HepG2 (cell line): ENCODE measurements around the gene PRRC2A. TPM values are rescaled to one million over a fixed set of nuclear protein-coding genes. Genes with fewer than 3 reads are reported as not detected.

Experiments
- ATAD3A ChIP-seq: sonication (generic); formaldehyde crosslinking; IDR thresholded peaks from 2 replicates; pipeline ENCODE4 v1.4.0; 2020; ENCODE audit warnings: missing genetic modification reagents
- CBFB ChIP-seq: sonication (generic); formaldehyde crosslinking; IDR thresholded peaks from 2 replicates; pipeline ENCODE4 v1.4.0; 2020; ENCODE audit warnings: missing genetic modification reagents
- CENPT ChIP-seq: sonication (generic); formaldehyde crosslinking; IDR thresholded peaks from 2 replicates; pipeline ENCODE4 v1.8.0; 2022; ENCODE audit warnings: low read depth, mild to moderate bottlenecking, moderate library complexity, missing genetic modification reagents
- HDAC2 ChIP-seq: sonication (generic); formaldehyde crosslinking; IDR thresholded peaks from 2 replicates; pipeline ENCODE4 v1.4.0; 2020; ENCODE audit warnings: missing genetic modification reagents
- IKZF4 ChIP-seq: sonication (generic); formaldehyde crosslinking; IDR thresholded peaks from 2 replicates; pipeline ENCODE4 v1.5.1; 2020; ENCODE audit warnings: borderline replicate concordance, mild to moderate bottlenecking, low read depth, missing genetic modification reagents; ENCODE audit errors: not compliant biosample characterization
- NKX3-1 ChIP-seq: sonication (generic); formaldehyde crosslinking; IDR thresholded peaks from 2 replicates; pipeline ENCODE4 v1.5.0; 2020; ENCODE audit warnings: missing genetic modification reagents
- REL ChIP-seq: sonication (generic); formaldehyde crosslinking; conservative IDR thresholded peaks from 2 replicates; pipeline ENCODE4 v1.8.0; 2022; ENCODE audit warnings: mild to moderate bottlenecking, missing genetic modification reagents, moderate library complexity
- ZBTB7B ChIP-seq: sonication (generic); formaldehyde crosslinking; IDR thresholded peaks from 2 replicates; pipeline ENCODE4 v1.4.0; 2020; ENCODE audit warnings: missing genetic modification reagents
- ZFP82 ChIP-seq: sonication (generic); formaldehyde crosslinking; IDR thresholded peaks from 2 replicates; pipeline ENCODE4 v1.5.1; 2020; ENCODE audit warnings: mild to moderate bottlenecking, missing genetic modification reagents, borderline replicate concordance
- ZFYVE20 ChIP-seq: sonication (generic); formaldehyde crosslinking; IDR thresholded peaks from 2 replicates; pipeline ENCODE4 v1.8.0; 2023; ENCODE audit warnings: low read depth, mild to moderate bottlenecking, moderate library complexity, missing genetic modification reagents, borderline replicate concordance
- polyA plus RNA-seq, 8 experiments: library from polyadenylated mRNA; depleted of rRNA in 3 of 8; stranded (reverse) in 7 of 8; unstranded in 1 of 8; fragments of >200 nt; fragmentation: Illumina TruSeq in 4 of 8; extraction: Trizol in 4 of 8; gene quantifications; 2 replicates each; pipeline versions ENCODE4 v1.2.1 to v1.2.3, GENCODE V29; 2011 to 2016; ENCODE audit warnings: low read depth in 4 of 8, missing spikeins in 1 of 8, mixed read lengths in 1 of 8; ENCODE audit not compliant: insufficient read depth in 1 of 8
- total RNA-seq, 5 experiments: library from RNA; depleted of rRNA; stranded (reverse); fragments of >200 nt; fragmentation: Illumina TruSeq; extraction: Trizol; gene quantifications; 2 replicates each; pipeline ENCODE4 v1.2.3, GENCODE V29; 2016; ENCODE audit warnings: low read depth in 1 of 5
- TF ChIP-seq, protein P1 (sequence below): IDR thresholded peaks from 2 replicates; pipeline ENCODE4 v1.6.1; 2016; ENCODE audit warnings: missing biosample characterization, missing genetic modification reagents, low read depth
- TF ChIP-seq, protein P2 (sequence below): sonication (generic); formaldehyde crosslinking; IDR thresholded peaks from 2 replicates; pipeline ENCODE4 v1.5.1; 2020; ENCODE audit warnings: mild to moderate bottlenecking, missing genetic modification reagents, borderline replicate concordance
- TF ChIP-seq, protein P3 (sequence below): sonication (generic); formaldehyde crosslinking; IDR thresholded peaks from 2 replicates; pipeline ENCODE4 v1.4.0; 2020; ENCODE audit warnings: missing genetic modification reagents
- TF ChIP-seq, protein P4 (sequence below): sonication (generic); formaldehyde crosslinking; IDR thresholded peaks from 2 replicates; pipeline ENCODE4 v1.5.0; 2020; ENCODE audit warnings: missing genetic modification reagents
- TF ChIP-seq, protein P5 (sequence below): sonication (generic); formaldehyde crosslinking; IDR thresholded peaks from 2 replicates; pipeline ENCODE4 v1.4.0; 2020; ENCODE audit warnings: mild to moderate bottlenecking, missing genetic modification reagents
- TF ChIP-seq, protein P6 (sequence below): sonication (generic); formaldehyde crosslinking; IDR thresholded peaks from 2 replicates; pipeline ENCODE4 v1.9.0; 2021; ENCODE audit warnings: missing genetic modification reagents, borderline replicate concordance

Gene PRRC2A
- total and polyA plus RNA-seq, 2 of the 13 experiments (the other 11 are each of a cell fraction or from before 2014, with no cell fraction given) = 38.9 to 47.4 TPM

DNA sequence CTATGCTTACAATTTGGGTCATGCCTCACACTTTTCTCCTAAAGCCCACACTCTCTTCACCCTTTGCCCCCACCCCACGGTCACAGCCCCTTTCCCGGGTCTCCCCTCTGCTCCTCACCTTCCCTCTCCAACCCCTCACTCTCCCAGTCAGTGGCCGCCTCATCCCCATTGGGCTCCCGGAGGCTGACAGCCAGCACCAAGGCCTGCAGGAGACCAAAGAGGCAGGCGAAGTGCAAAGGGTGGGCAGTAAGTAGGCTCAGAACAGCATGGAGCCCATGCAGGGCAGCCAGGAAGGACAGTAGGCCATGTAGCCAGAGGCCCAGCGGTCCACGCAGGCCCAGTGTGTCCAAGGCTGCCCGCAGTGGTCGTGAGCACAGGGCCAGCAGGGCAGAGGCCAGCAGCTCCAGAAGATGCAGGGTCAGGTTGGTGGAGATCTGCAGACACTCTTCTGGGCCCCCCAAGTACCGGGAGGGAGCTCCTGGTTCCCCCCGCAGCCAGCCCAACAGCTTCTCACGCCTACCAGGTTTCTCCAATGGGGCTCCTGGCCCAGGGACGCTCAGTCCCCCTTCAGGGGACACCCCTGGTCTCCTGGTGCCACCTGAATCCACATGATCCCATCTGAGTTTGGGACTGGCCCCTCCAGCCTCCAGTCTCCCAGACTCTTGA lies 38.6 kb downstream of the PRRC2A start (continued):
- TF ChIP-seq ZFYVE20 = no peak
- peak; percentile 35; the same call in 1 of the 2 replicates for TF ChIP-seq ATAD3A (CRISPR knock-in tag)
- TF ChIP-seq, protein P1, sequence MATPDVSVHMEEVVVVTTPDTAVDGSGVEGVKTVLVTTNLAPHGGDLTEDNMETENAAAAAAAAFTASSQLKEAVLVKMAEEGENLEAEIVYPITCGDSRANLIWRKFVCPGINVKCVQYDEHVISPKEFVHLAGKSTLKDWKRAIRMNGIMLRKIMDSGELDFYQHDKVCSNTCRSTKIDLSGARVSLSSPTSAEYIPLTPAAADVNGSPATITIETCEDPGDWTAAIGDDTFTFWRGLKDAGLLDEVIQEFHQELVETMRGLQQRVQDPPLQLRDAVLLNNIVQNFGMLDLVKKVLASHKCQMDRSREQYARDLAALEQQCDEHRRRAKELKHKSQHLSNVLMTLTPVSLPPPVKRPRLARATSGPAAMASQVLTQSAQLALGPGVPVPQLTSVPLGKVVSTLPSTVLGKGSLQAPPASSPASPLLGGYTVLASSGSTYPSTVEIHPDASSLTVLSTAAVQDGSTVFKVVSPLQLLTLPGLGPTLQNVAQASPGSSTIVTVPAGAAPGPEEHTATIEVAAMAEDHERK (CRISPR knock-in tag) = no peak
- TF ChIP-seq, protein P2, sequence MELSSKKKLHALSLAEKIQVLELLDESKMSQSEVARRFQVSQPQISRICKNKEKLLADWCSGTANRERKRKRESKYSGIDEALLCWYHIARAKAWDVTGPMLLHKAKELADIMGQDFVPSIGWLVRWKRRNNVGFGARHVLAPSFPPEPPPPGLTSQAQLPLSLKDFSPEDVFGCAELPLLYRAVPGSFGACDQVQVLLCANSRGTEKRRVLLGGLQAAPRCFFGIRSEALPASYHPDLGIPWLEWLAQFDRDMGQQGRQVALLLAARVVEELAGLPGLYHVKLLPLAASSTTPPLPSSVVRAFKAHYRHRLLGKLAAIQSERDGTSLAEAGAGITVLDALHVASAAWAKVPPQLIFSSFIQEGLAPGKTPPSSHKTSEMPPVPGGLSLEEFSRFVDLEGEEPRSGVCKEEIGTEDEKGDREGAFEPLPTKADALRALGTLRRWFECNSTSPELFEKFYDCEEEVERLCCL (CRISPR knock-in tag) = no peak
- TF ChIP-seq, protein P3, sequence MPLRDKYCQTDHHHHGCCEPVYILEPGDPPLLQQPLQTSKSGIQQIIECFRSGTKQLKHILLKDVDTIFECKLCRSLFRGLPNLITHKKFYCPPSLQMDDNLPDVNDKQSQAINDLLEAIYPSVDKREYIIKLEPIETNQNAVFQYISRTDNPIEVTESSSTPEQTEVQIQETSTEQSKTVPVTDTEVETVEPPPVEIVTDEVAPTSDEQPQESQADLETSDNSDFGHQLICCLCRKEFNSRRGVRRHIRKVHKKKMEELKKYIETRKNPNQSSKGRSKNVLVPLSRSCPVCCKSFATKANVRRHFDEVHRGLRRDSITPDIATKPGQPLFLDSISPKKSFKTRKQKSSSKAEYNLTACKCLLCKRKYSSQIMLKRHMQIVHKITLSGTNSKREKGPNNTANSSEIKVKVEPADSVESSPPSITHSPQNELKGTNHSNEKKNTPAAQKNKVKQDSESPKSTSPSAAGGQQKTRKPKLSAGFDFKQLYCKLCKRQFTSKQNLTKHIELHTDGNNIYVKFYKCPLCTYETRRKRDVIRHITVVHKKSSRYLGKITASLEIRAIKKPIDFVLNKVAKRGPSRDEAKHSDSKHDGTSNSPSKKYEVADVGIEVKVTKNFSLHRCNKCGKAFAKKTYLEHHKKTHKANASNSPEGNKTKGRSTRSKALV = no peak
- TF ChIP-seq CENPT (CRISPR knock-in tag) = no peak
- no peak for TF ChIP-seq CBFB (CRISPR knock-in tag)
- TF ChIP-seq REL = no peak
- TF ChIP-seq ZBTB7B (CRISPR knock-in tag) = no peak
- no peak for TF ChIP-seq IKZF4 (CRISPR knock-in tag)
- no peak for TF ChIP-seq NKX3-1 (CRISPR knock-in tag)
- TF ChIP-seq, protein P4, sequence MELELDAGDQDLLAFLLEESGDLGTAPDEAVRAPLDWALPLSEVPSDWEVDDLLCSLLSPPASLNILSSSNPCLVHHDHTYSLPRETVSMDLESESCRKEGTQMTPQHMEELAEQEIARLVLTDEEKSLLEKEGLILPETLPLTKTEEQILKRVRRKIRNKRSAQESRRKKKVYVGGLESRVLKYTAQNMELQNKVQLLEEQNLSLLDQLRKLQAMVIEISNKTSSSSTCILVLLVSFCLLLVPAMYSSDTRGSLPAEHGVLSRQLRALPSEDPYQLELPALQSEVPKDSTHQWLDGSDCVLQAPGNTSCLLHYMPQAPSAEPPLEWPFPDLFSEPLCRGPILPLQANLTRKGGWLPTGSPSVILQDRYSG (CRISPR knock-in tag) = no peak
- no peak for TF ChIP-seq ZFP82 (CRISPR knock-in tag)
- TF ChIP-seq, protein P5, sequence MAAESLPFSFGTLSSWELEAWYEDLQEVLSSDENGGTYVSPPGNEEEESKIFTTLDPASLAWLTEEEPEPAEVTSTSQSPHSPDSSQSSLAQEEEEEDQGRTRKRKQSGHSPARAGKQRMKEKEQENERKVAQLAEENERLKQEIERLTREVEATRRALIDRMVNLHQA (CRISPR knock-in tag) = no peak
- no peak for TF ChIP-seq HDAC2 (CRISPR knock-in tag)
- TF ChIP-seq, protein P6, sequence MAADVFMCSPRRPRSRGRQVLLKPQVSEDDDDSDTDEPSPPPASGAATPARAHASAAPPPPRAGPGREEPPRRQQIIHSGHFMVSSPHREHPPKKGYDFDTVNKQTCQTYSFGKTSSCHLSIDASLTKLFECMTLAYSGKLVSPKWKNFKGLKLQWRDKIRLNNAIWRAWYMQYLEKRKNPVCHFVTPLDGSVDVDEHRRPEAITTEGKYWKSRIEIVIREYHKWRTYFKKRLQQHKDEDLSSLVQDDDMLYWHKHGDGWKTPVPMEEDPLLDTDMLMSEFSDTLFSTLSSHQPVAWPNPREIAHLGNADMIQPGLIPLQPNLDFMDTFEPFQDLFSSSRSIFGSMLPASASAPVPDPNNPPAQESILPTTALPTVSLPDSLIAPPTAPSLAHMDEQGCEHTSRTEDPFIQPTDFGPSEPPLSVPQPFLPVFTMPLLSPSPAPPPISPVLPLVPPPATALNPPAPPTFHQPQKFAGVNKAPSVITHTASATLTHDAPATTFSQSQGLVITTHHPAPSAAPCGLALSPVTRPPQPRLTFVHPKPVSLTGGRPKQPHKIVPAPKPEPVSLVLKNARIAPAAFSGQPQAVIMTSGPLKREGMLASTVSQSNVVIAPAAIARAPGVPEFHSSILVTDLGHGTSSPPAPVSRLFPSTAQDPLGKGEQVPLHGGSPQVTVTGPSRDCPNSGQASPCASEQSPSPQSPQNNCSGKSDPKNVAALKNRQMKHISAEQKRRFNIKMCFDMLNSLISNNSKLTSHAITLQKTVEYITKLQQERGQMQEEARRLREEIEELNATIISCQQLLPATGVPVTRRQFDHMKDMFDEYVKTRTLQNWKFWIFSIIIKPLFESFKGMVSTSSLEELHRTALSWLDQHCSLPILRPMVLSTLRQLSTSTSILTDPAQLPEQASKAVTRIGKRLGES (CRISPR knock-in tag) = no peak
